Ovary (tissue), 9 donors: ENCODE measurements around the gene NPC2. TPM values are rescaled to one million over a fixed set of nuclear protein-coding genes. Genes with fewer than 3 reads are reported as not detected.

Experiments used
- DNase-seq, 5 donors: peaks; one replicate each; pipeline ENCODE4 v3.0.0-alpha.2; 2019 to 2020
- H3K27ac ChIP-seq, 2 donors: fragments of 200-600 bp; one replicate each; pipeline versions ENCODE4 v1.5.1 to v1.8.0; 2019 to 2022
- H3K27me3 ChIP-seq: fragments of 200-600 bp; one replicate; pipeline ENCODE4 v1.8.0; 2022
- H3K36me3 ChIP-seq: fragments of 200-600 bp; sonication (generic); one replicate; pipeline ENCODE4 v1.5.1; 2019
- H3K4me1 ChIP-seq: one replicate; pipeline ENCODE4 v1.8.1; 2013; ENCODE audit warnings: mild to moderate bottlenecking, moderate library complexity; ENCODE audit not compliant: insufficient read depth
- H3K4me3 ChIP-seq: fragments of 200-600 bp; sonication (generic); one replicate; pipeline ENCODE4 v1.5.1; 2017
- H3K9me3 ChIP-seq, 2 donors: fragments of 200-600 bp in 1 of 2; sonication (generic) in 1 of 2; one replicate each; pipeline versions ENCODE4 v1.5.1 to v1.8.1; 2013 to 2019; ENCODE audit warnings: mild to moderate bottlenecking in 1 of 2, moderate library complexity in 1 of 2
- CTCF ChIP-seq, 3 donors: fragments of 450-650 bp in 2 of 3; fragments of 200-600 bp in 1 of 3; IDR thresholded peaks; one replicate each; pipeline versions ENCODE4 v1.5.1 to v1.8.0; 2016 to 2022; ENCODE audit warnings: antibody characterized with exemption in 3 of 3, mild to moderate bottlenecking in 1 of 3
- EP300 ChIP-seq: sonication (generic); formaldehyde crosslinking; IDR thresholded peaks from one replicate; pipeline ENCODE4 v1.6.1; 2017; ENCODE audit warnings: antibody characterized with exemption
- POLR2A ChIP-seq: fragments of 450-650 bp; IDR thresholded peaks from one replicate; pipeline ENCODE4 v1.6.1; 2017; ENCODE audit warnings: antibody characterized with exemption, mild to moderate bottlenecking, moderate library complexity
- WGBS, 3 donors: extraction: QIAGEN DNeasy Blood & Tissue Kit in 1 of 3; methylation state at CpG; one replicate each; pipeline versions ENCODE4 v1.1.5 to v1.1.7; 2013 to 2017; 5-methylcytosine and 5-hydroxymethylcytosine counted together
- intact Hi-C, 4 donors: fragments of 100-400 bp; cut with DNase I; formaldehyde crosslinking; loops; one replicate each; pipeline versions ENCODE4 v1.11.0 to v1.15.1; 2022 to 2023
- polyA plus RNA-seq, 2 donors: library from polyadenylated mRNA; stranded (reverse); fragments of 200-250 nt in 1 of 2; fragments of 350-450 nt in 1 of 2; fragmentation: Illumina TruSeq in 1 of 2; extraction: RNeasy Lipid Tissue Mini Kit (QIAGEN cat#74804) in 1 of 2; gene quantifications; one replicate each; pipeline ENCODE4 v1.2.3, GENCODE V29; 2013 to 2014
- total RNA-seq, 7 donors: library from RNA; depleted of rRNA in 2 of 7; stranded (reverse); fragments of >200 nt in 2 of 7; fragmentation: NEBNext Ultra II Directional in 3 of 7; extraction: Animal tissue kit (Norgen Biotek cat#: 25700) in 3 of 7; gene quantifications; one replicate each; pipeline versions ENCODE4 v1.1.0 to v1.2.4, GENCODE V29; 2016 to 2023
- donor health status: DM: no; HTN: no; CAD: no; lungs with moderate emphysema.
- donor health status: DM: no; HTN: no; CAD: no.
- donor health status: Bipolar disorder and iron deficiency.
- donor health status: DM: yes; HTN: yes; CAD: no.
- donor health status: DM: no; HTN: no; CAD: no.
- donor health status: DM: yes; HTN: yes; CAD: no.

NPC2 gene
- total and polyA plus RNA-seq, 9 donors = 175 to 506 (median 243) TPM

GRCh38 chr14:74468513-74468912 lies 24.6 kb downstream of the NPC2 start:
- H3K4me3 ChIP-seq = no peak overlapping the region
- H3K27ac ChIP-seq = no peak overlapping the region
- no peaks in the 10 kb centered on the region for H3K9me3 ChIP-seq
- H3K27me3 ChIP-seq = no peaks in the 10 kb centered on the region
- TF ChIP-seq EP300 (no peak), POLR2A (no peak), CTCF (IDR thresholded peaks at IDR 0.05) (no peak)
- intact Hi-C loops = no loop called here
- no peaks in the 10 kb centered on the region for H3K36me3 ChIP-seq
- no peaks in the 10 kb centered on the region for H3K4me1 ChIP-seq
- 83 to 85% (median 83%) methylated on average over 3 of the region's 3 CpGs for WGBS, 3 donors
- DNase-seq = no peak

GRCh38 chr14:74465335-74465734 lies 27.8 kb downstream of the NPC2 start:
- intact Hi-C loops = no loop called here
- no peaks in the 10 kb centered on the region for H3K9me3 ChIP-seq
- TF ChIP-seq CTCF (IDR thresholded peaks at IDR 0.05) (no peak), POLR2A (no peak), EP300 (no peak)
- no peaks in the 10 kb centered on the region for H3K4me1 ChIP-seq
- no peak for DNase-seq
- no peaks in the 10 kb centered on the region for H3K27me3 ChIP-seq
- WGBS, 3 donors = 76 to 98% (median 88%) methylated on average over 2 of the region's 2 CpGs
- no peak overlapping the region for H3K4me3 ChIP-seq
- no peaks in the 10 kb centered on the region for H3K36me3 ChIP-seq
- H3K27ac ChIP-seq = no peak overlapping the region

- Histone ChIP-seq H3K4me3 (no peak overlapping the region), H3K9me3 (no peaks in the 10 kb centered on the region), H3K27ac (no peak overlapping the region), H3K36me3 (no peaks in the 10 kb centered on the region), H3K4me1 (no peaks in the 10 kb centered on the region), H3K27me3 (no peaks in the 10 kb centered on the region)
- no peak for TF ChIP-seq POLR2A
- TF ChIP-seq EP300 = no peak
- TF ChIP-seq CTCF (IDR thresholded peaks at IDR 0.05) = no peak
- 80 to 98% (median 92%) methylated on average over 3 of the region's 3 CpGs for WGBS, 3 donors
- DNase-seq = no peak
- intact Hi-C loops = no loop called here
These were observed 28.3 kb downstream of the NPC2 start for GRCh38 chr14:74464785-74465184.

GRCh38 chr14:74463697-74464096 lies 29.4 kb downstream of the NPC2 start:
- intact Hi-C loops = no loop called here
- Histone ChIP-seq H3K27me3 (no peaks in the 10 kb centered on the region), H3K27ac (no peak overlapping the region), H3K4me3 (no peak overlapping the region), H3K9me3 (no peaks in the 10 kb centered on the region), H3K4me1 (no peaks in the 10 kb centered on the region), H3K36me3 (no peaks in the 10 kb centered on the region)
- TF ChIP-seq CTCF (IDR thresholded peaks at IDR 0.05) (no peak), EP300 (no peak), POLR2A (no peak)
- DNase-seq = no peak
- 75 to 88% (median 79%) methylated on average over 5 of the region's 5 CpGs for WGBS, 3 donors

GRCh38 chr14:74462993-74463392 lies 30.1 kb downstream of the NPC2 start:
- Histone ChIP-seq H3K27me3 (no peaks in the 10 kb centered on the region), H3K27ac (no peak overlapping the region), H3K9me3 (no peaks in the 10 kb centered on the region), H3K36me3 (no peaks in the 10 kb centered on the region), H3K4me1 (no peaks in the 10 kb centered on the region), H3K4me3 (no peak overlapping the region)
- intact Hi-C loops = no loop called here
- no peak for TF ChIP-seq EP300
- no peak for TF ChIP-seq CTCF (IDR thresholded peaks at IDR 0.05)
- TF ChIP-seq POLR2A = no peak
- no peak for DNase-seq
- 87 to 92% (median 91%) methylated on average over 3 of the region's 3 CpGs for WGBS, 3 donors
